ENCODE data around the gene PRTG.
"Not testable (repeated sequence)": the region's sequence is repeated elsewhere in the genome, so short reads cannot be mapped to it uniquely, and the experiment has no call there.

Gene PRTG

DNA sequence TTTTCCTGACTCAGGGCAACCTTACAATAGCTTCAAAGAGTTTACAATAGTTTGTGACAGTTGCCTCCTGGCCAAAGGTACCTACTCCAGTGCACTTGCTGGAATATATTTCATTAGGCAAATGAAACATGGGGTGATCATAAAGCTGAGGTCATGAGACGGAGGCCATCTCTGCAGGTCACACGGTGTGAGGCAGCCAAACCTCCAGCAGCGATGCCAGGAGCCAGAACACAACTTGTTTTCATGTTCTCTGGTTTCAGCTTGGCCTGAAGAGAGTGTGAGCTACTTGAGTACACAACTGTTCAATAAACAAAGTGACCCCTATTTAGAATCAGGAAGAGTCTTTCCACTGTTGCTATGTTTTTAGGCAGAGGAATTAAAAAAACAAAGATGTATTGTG is 112.1 kb downstream of the PRTG start:
- DNase-seq (ENCODE audit: low read depth in 2 of 2) = no peak

DNA sequence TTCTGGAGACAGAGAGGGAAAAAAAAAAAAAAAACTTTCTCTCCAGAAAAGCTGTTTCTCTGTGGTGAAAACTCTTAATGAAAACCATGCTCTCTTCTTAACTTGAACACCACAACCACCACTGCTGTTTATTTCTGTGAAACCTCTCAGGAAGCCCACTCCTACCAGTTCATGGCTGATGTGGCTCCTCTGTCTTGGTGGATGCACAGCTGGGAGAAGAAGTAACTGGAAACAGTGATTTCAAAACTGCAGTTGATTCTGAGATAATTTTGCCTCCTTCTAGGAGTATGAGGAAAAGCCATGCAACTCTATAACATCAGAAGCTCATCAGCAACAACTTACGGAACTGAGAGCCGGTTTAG is 114.6 kb downstream of the PRTG start:
- no peak for DNase-seq (ENCODE audit: low read depth in 2 of 2)

DNA sequence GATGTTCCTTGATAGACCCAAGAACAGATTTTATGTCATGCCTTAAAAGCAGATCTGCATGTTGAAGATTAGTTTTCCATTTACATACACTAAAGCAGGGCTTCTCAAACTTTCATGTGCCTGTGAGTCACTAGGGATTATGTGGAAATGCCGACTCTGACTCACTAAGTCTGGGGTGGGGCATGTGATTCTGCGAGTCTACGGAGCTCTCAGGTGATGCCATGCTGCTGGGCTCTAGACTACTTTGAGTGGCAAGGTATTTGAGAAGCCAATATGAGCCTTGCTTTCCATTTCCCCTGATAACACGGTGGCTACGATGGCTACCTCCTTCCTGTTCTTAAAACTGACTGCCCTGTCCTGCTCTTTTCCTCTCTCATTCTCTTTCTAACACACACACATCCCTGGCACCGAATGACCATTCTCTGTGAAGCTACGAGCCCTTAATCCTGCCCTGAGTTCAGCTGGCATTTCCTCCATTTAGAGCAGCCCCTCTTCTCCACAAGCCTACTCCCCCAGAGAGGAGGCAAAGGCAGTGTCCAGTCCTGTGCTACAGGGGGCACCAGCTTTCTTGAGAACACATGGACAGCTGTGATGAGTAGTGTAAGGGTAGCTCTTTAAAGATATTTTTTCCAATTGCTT is 115.1 kb downstream of the PRTG start:
- DNase-seq (ENCODE audit: low read depth in 2 of 2) = no peak

DNA sequence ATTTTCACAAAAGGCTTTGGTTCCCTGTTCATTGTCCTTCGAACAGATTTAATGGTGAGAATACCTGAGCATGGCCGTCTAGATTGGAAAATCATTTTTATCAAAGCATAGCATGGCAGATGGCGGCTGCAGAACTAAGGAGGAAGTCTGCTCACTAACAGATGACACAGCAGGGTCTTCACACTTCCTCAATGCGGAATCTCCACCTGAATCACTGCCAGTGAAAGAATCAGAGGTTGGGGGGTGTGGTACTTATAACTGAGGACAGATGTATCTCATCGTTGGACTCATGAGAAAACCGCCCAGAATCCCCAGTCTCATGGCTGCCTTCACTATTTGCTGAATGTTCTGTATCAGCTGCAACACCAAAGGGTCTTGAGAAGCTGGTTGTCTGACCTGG is 123.2 kb downstream of the PRTG start:
- no peak for DNase-seq (ENCODE audit: low read depth in 2 of 2)

DNA sequence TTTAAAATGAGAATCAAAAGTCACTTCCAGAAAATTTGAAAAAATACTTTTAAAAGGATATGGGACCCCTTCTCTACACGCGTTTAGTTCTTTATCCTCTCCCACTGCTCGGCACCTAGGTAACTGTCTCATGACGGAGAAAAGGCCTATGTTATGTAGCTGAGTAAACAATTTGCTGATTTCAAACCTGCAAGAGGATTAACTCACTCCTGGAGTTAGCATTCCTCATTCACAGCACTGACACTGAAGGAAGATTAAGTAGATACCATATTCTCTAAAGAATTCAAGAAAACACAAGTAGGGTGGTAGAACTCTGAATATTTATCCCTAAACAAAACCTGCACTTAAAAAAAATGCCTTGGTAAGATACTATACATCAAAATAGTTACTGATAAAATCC is 124.6 kb downstream of the PRTG start:
- no peak for DNase-seq (ENCODE audit: low read depth in 2 of 2)

DNA sequence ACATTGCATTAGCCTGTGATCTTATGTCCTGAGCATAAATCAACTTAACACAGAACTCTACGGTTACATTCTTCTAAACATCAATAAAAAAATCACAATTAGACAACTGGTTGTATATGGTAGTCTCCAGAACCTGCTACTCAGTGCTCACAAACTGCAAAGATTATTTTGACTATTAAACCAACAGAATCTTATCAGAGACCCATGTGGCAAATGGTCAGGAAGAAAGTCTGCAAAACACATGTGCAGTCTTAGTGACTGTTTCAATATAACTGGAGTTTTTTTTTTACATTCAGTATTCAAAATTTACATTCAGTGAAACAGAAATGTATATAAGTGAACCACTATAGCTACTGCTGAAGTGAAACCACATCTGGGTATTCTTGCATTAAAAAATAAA is 127.5 kb downstream of the PRTG start:
- DNase-seq (ENCODE audit: low read depth in 2 of 2) = no peak

DNA sequence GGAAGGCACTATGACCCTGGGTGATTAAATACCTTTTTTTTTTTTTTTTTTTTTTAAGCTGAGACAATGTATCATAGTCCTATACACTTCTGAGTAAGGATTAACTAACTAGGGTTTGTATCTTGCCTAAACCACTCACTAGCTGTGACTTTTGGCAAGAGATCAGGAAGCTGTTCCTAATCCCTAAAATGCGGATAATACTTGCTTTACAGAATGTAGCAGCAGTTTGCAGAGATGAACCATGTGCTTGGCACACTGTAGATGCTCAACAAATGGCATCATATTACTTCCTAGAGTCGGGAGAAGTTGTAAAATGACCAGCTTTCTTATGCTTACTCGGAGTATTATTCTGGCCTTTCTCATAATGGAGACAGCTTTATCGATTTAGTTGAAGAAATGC is 129.2 kb downstream of the PRTG start:
- no peak for DNase-seq (ENCODE audit: low read depth in 2 of 2)

DNA sequence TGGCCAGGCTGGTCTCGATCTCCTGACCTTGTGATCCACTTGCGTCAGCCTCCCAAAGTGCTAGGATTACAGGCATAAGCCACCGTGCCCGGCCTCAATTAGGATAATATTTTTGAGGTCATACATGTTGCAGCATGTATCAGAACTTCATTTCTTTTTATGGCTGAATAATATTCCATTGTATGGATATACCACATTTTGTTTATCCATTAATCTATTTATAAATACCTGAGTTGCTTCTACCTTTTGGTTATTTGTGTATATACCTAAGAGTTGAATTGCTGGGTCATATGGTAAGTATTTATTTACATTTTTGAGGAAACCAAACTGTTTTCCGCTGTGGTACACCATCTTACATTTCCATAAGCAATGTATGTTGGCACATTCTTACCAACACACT is 136.7 kb downstream of the PRTG start:
- DNase-seq (ENCODE audit: low read depth in 2 of 2) = no peak

DNA sequence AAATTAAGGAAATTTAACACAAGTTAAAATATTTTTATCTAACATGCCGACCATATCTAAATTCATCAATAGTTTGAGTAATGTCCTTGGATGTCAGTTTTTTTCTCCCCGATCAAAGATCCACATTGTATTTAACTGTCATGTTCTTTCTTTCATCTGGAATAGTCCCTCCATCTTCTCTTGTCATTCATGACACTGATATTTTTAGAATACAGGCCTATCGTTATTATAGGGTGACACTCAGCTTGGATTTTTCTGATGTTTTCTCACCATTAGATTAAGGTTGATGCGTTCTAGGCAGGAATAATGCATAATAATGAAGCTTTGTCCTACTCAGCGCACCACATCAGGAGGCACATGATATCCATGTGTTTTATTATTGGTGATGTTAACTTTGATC is 141.6 kb downstream of the PRTG start:
- DNase-seq (ENCODE audit: low read depth in 2 of 2) = no peak

DNA sequence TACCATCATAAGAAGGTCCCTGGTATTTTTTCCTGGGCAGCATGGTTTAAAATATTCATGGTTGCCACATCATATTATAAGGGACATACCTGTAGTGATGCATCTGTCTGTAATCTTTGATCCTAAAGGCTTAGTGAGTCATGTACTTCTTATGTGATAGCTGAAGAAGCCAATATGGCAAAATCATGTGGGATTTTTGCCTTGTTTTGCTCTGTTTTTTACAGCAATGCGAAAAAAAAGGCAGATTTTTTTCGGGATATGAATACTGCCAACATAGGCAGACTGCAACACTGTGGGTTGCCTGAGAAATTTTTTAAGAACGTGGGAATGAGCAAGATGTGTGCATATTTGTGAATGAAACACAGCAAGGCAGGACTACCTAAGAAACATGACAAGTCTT is 143.5 kb downstream of the PRTG start:
- DNase-seq (ENCODE audit: low read depth in 2 of 2) = no peak

DNA sequence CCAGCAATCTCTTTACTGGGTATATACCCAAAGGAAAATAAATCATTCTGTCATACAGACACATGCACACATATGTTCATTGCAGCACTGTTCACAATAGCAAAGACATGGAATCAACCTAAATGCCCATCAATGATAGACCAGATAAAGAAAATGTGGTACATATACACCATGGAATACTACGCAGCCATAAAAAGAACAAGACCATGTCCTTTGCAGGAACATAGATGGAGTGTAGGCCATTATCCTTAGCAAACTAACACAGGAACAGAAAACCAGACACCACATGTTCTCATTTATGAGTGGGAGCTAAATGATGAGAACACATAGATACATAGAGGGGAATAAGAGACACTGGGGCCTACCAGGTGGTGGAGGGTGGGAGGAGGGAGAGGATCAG is 149.9 kb downstream of the PRTG start:
- DNase-seq (ENCODE audit: low read depth in 2 of 2) = not testable (repeated sequence)

DNA sequence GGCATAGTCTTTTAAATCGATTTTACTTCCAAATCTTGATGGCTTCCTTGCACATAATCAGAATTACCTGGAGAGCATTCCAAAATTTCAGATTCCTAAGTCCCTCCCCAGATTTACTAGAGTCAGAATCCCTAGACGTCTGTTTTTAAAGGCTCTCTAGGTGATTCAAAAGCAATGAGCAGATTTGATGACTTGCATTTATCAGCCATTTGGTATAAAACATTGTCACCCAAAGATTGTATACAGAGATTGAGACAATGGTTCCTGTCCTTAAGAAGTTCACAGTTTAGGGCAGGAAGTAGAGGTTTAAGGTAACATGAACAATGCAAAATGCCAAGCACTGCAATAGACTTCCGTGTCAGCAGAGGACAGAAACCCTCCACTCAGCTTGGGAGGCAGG is 152.2 kb downstream of the PRTG start:
- DNase-seq (ENCODE audit: low read depth in 2 of 2) = no peak

DNA sequence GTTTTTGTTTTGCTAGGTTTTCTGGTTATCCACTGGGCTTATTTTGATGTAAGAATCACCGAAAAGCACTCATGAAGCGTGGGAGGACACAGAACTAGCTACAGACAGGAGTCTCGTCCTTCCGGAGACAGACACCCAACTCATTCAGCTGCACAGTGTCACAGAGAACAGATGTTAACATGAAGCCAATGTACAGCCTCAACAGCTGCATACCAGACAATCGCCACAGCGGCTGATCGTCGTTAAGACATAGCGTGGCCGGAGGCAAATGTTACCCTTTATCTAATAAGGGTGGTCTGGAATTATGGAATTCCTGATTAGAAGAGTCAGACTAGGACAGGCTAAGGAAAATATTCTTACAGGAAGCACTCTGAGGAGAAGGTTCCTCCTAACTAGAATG is 153.7 kb downstream of the PRTG start:
- no peak for DNase-seq (ENCODE audit: low read depth in 2 of 2)

DNA sequence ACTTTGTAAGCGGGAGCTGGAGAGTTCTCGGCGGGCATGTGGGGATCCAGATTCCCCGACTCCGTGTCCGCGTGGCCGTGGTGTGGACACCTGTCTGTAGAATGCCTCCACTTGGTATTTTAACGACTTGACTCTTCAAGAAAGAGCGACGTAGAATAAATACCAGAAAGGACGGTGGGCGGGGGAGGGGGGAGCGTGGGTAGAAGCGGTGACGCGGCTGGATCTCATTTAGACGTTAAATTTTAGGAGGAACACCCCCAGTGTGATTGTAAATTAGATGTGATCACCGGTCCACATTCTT is 154.2 kb downstream of the PRTG start:
- DNase-seq (ENCODE audit: low read depth in 2 of 2) = no peak

DNA sequence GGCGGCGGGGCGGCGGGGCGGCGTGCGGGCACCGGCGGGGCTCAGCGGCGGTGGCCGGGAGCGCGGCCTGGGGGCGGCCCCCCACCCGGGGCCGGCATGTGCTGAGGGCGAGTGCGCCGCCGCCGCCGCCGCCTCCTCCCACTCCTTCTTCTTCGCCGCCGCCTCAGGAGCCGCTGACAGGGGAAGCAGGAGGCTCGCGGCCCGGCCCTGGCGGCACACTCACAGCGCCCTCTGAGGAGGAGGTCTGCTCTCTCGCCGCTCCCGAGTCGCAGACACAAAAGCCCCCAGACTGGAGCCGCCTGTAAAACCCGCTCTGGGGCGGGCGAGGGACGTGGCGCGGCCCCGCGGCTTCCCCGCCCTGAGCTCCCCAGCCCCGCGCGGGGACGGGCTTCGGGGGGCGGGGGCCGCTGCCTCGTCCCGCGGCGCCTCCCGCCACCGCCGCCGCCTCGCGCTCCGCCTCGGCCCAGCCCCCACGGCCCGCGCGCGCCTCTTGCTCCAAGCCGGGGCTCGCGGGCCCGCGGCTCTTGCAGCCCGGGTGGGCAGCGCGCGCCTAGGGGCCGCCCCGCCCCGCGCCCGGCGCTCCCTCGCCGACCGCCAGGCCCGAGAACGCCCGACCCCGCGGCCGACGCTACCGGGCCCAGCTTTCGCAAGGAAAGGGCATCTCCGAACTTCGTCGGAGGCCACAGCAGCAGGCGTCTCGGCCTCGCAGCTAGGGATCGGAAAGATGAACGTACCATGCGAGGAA is 154.7 kb downstream of the PRTG start, which contains the start of gene PYGO1:
PYGO1 (minus strand) TSS at position 276 of the 745 bp plus-strand sequence. CDS start 462 bp downstream, outside the sequence.
- peak; percentile 16 to 29 for DNase-seq (ENCODE audit: low read depth in 2 of 2)

DNA sequence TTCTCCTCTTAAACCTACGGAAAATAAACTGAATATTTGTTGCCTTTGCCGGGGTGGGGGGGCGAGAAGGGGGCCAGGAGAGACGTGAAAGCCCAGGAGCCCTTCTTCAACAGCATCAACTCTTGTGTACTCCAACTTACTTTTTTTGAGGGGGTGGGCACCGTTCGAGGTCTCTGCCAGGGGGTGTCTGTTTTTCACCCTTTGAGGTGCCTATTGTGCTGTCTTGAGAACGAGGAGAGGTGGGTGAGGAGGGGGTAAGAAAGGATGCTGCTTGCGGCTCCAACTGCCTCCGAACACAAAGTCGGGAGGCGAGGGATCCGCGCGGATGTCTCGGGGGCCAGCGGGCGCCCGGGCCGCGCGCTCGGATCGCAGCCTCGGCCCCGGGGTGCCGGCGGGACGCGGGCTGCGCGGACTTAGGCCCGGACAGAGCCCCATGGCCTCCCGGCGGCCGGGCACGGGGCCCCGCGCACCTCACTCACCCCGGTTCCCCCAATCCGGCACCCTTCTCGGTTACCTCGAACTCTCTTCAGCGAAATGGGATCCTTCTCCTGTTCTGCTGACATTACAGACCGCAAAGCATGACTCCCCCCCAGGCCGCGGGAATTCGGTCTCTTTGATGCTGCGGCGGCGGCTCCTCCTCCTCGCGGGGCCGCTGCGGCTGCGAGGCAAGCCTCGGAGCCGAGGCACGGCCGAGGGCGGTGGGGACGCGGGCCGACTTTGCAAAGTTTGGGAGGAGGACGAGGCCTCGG is 155.5 kb downstream of the PRTG start:
- no peak for DNase-seq (ENCODE audit: low read depth in 2 of 2)

DNA sequence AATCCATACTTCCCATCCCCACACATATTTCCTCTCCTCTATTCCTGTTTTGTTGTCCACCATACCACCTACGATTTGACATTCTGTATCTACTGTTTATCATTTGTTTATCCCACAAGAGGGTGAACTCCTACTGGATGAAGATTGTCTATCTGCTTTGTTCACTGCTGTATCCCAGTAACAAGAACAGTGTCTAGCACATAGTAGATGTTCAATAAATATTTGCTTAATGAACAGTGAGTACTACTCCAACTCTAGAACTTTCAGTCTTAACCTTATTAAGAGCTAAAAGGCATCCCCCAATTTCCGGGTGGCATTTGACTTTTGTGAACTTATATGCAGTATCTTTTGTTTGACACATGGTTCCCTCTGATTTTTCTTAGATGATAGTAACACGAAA is 156.1 kb downstream of the PRTG start:
- no peak for DNase-seq (ENCODE audit: low read depth in 2 of 2)

DNA sequence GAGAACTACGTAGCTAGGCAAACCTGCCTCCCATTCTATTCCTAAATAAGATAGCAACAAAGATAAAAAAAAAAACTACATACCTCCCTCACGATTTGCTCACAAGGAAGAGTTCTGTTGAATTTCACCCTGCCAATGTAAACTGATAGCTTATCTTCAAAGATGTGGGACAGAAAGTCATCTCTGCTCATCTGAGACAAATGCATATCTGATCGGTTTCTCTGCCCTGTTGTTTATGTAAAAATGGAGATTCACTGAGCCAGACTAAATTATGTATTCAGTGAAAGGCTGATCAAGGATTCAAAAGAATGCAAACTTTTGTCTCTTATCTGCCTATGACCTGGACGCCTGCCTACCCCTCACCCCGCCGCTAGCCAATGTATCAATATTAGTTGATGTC is 166.0 kb downstream of the PRTG start:
- DNase-seq (ENCODE audit: low read depth in 2 of 2) = no peak

DNA sequence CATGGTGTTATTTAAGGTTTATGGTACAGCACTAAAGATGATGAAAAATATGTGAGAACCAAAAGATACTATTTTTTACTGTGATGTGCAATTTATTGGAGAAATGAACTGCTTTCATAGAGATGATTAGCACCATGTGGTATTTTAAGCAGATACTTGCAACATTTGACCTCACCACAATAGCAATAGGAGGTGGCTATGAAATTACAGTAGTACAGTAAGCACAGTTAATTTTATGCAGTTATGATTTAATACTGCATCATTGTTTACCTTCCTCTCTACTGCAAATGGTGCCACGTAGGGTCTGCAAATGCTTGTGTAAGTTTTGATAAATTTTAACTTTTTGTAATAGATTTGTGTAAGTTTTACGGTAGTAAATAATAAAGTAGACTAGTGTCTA is 168.9 kb downstream of the PRTG start:
- DNase-seq (ENCODE audit: low read depth in 2 of 2) = no peak

DNA sequence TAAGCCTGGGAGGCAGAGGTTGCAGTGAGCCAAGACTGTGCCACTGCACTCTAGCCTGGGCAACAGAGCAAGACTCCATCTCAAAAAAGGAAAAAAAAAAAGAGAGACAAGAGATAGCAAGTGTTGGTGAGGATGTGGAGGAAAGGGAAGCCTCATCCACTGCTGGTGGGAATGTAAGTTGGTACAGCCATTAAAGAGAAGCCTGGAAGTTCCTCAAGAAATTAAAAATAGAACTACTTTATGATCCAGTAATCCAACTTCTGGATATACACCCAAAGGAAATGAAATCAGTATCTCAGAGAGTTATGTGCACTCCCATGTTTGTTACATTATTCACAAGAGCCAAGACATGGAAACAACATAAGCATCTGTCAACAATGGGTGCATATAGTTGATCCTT is 169.7 kb downstream of the PRTG start:
- no peak for DNase-seq (ENCODE audit: low read depth in 2 of 2)

DNA sequence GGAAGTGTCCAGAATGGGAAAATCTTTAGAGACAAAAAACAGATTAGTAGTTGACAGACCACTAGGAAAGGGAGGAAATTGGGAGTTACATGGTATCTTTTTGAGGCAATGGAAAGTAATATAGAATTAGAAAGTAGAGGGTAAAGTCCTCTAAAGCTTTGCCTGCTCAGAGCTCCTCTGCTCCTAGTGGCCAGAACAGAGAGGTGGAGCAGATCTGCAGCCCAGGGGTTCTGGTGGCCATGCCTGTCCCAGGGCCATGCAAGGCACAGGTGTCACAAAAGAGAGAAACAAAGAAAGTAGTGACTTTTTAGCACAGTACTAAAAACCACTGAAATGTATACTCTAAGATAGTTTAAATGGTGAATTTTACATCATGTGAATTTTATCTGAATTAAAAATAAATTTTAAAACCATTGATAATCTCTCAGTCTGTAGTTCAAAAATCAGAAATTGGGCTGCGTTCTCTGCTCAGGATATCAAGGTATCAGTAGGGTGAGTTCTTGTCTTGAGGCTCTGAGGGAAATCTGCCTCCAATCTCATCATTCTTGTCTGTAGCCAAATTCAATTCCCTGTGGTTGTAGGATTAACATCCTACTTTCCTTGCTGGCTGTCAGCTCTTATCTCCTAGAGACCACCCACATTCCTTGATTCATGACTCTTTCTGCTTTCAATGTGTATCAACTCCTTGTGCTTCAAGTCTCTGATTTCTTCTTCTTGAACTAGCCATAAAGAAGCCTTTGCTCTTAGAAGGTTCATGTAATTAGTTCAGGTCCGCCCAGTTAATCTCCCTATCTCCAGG is 178.4 kb downstream of the PRTG start:
- no peak for DNase-seq (ENCODE audit: low read depth in 2 of 2)

DNA sequence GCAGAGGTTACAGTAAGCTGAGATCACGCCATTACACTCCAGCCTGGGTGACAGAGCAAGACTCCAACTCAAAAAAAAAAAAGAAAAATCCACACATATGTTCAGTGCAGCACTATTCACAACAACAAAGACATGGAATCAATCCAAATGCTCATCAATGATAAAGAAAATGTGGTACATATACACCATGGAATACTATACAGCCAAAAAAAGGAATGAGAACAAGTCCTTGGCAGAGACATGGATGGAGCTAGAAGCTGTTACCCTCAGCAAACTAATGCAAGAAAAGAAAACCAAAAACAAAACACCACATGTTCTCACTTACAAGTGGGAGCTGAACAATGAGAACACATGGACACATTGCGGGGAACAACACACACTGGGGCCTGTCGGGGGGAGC is 180.4 kb downstream of the PRTG start:
- DNase-seq (ENCODE audit: low read depth in 2 of 2) = no peak
